ENCODE results near the gene KIF18A.

Gene KIF18A

GRCh38 chr11:28054821-28055220 lies 53.1 kb downstream of the KIF18A start:
- Histone ChIP-seq H3K27ac (replicated peaks; ENCODE audit: low read length) (no peak overlapping the region), H3K9ac (ENCODE audit: low read depth, low read length, poor library complexity) (no peak overlapping the region), H2BK12ac (ENCODE audit: low read length) (no peak overlapping the region), H3K23ac (ENCODE audit: low read depth, low read length, poor library complexity) (no peak overlapping the region), H2BK5ac (ENCODE audit: low read length) (no peak overlapping the region), H3K9me3 (replicated peaks in 1 of 2; ENCODE audit: control insufficient read depth in 2 of 2, insufficient read depth in 1 of 2, low read depth in 1 of 2, low read length in 2 of 2) (no peaks in the 10 kb centered on the region), H3K27me3 (ENCODE audit: control insufficient read depth in 3 of 3, insufficient read depth in 3 of 3, low read depth in 1 of 3, low read length in 3 of 3) (no peaks in the 10 kb centered on the region), H4K8ac (ENCODE audit: low read depth, low read length) (no peak overlapping the region), H2AFZ (ENCODE audit: low read length) (no peak overlapping the region), H3K36me3 (replicated peaks in 1 of 2; ENCODE audit: control insufficient read depth in 2 of 2, insufficient read depth in 2 of 2, low read length in 2 of 2) (peaks cover 5 to 72% of the 10 kb centered on the region in 2 donors), H3K4me3 (ENCODE audit: low read length in 2 of 2) (no peak overlapping the region), H3K4me1 (ENCODE audit: control insufficient read depth in 2 of 2, insufficient read depth in 1 of 2, low read depth in 1 of 2, low read length in 2 of 2) (no peaks in the 10 kb centered on the region), H2BK120ac (ENCODE audit: low read depth, low read length) (no peak overlapping the region), H3K18ac (ENCODE audit: low read length) (no peak overlapping the region), H3K14ac (ENCODE audit: low read length) (no peak overlapping the region), H2BK15ac (ENCODE audit: low read length) (no peak overlapping the region), H4K91ac (ENCODE audit: low read depth, low read length, poor library complexity) (no peak overlapping the region), H3K79me1 (ENCODE audit: low read depth, low read length) (no peaks in the 10 kb centered on the region), H3K4me2 (ENCODE audit: insufficient read depth, low read length, poor library complexity, severe bottlenecking) (no peak overlapping the region), H2AK5ac (ENCODE audit: low read depth, low read length) (no peak overlapping the region), H3K4ac (ENCODE audit: low read length) (no peak overlapping the region)
- no CpG with 5 or more reads among the region's 2 CpGs for WGBS, 2 donors (ENCODE audit: extremely low coverage in 2 of 2, insufficient read length in 2 of 2, insufficient replicate concordance in 1 of 2)
- no peak for DNase-seq (ENCODE audit: low spot score)

GRCh38 chr11:28049338-28050216 lies 58.4 kb downstream of the KIF18A start:
- no peak overlapping the region for H4K91ac ChIP-seq (ENCODE audit: low read depth, low read length, poor library complexity)
- H3K4me3 ChIP-seq (ENCODE audit: low read length in 2 of 2), result no peak overlapping the region
- H2BK5ac ChIP-seq (ENCODE audit: low read length), result no peak overlapping the region
- H3K9me3 ChIP-seq (replicated peaks in 1 of 2; ENCODE audit: control insufficient read depth in 2 of 2, insufficient read depth in 1 of 2, low read depth in 1 of 2, low read length in 2 of 2), result no peaks in the 10 kb centered on the region
- no peak overlapping the region for H3K18ac ChIP-seq (ENCODE audit: low read length)
- H2BK120ac ChIP-seq (ENCODE audit: low read depth, low read length), result no peak overlapping the region
- no peak overlapping the region for H3K23ac ChIP-seq (ENCODE audit: low read depth, low read length, poor library complexity)
- H3K27me3 ChIP-seq (ENCODE audit: control insufficient read depth in 3 of 3, insufficient read depth in 3 of 3, low read depth in 1 of 3, low read length in 3 of 3), result no peaks in the 10 kb centered on the region
- no peak overlapping the region for H3K4me2 ChIP-seq (ENCODE audit: insufficient read depth, low read length, poor library complexity, severe bottlenecking)
- no peak overlapping the region for H4K8ac ChIP-seq (ENCODE audit: low read depth, low read length)
- no peak overlapping the region for H3K14ac ChIP-seq (ENCODE audit: low read length)
- no peak overlapping the region for H2BK15ac ChIP-seq (ENCODE audit: low read length)
- H3K4ac ChIP-seq (ENCODE audit: low read length), result no peak overlapping the region
- DNase-seq (ENCODE audit: low spot score), result no peak
- no peak overlapping the region for H2AFZ ChIP-seq (ENCODE audit: low read length)
- no peak overlapping the region for H3K9ac ChIP-seq (ENCODE audit: low read depth, low read length, poor library complexity)
- H3K27ac ChIP-seq (replicated peaks; ENCODE audit: low read length), result no peak overlapping the region
- 100% methylated on average over 2 of the region's 5 CpGs; no CpG with 5 or more reads in 1 of the 2 donors for WGBS, 2 donors (ENCODE audit: extremely low coverage in 2 of 2, insufficient read length in 2 of 2, insufficient replicate concordance in 1 of 2)
- H3K79me1 ChIP-seq (ENCODE audit: low read depth, low read length), result no peaks in the 10 kb centered on the region
- H3K36me3 ChIP-seq (replicated peaks in 1 of 2; ENCODE audit: control insufficient read depth in 2 of 2, insufficient read depth in 2 of 2, low read length in 2 of 2), result peaks cover 0 to 40% of the 10 kb centered on the region in 2 donors
- no peak overlapping the region for H2AK5ac ChIP-seq (ENCODE audit: low read depth, low read length)
- no peak overlapping the region for H2BK12ac ChIP-seq (ENCODE audit: low read length)
- H3K4me1 ChIP-seq (ENCODE audit: control insufficient read depth in 2 of 2, insufficient read depth in 1 of 2, low read depth in 1 of 2, low read length in 2 of 2), result no peaks in the 10 kb centered on the region

GRCh38 chr11:28048812-28049211 lies 59.1 kb downstream of the KIF18A start:
- Histone ChIP-seq H4K8ac (ENCODE audit: low read depth, low read length) (no peak overlapping the region), H3K14ac (ENCODE audit: low read length) (no peak overlapping the region), H3K36me3 (replicated peaks in 1 of 2; ENCODE audit: control insufficient read depth in 2 of 2, insufficient read depth in 2 of 2, low read length in 2 of 2) (peaks cover 0 to 37% of the 10 kb centered on the region in 2 donors), H2BK12ac (ENCODE audit: low read length) (no peak overlapping the region), H3K4me3 (ENCODE audit: low read length in 2 of 2) (no peak overlapping the region), H3K9ac (ENCODE audit: low read depth, low read length, poor library complexity) (no peak overlapping the region), H3K27ac (replicated peaks; ENCODE audit: low read length) (no peak overlapping the region), H3K4me2 (ENCODE audit: insufficient read depth, low read length, poor library complexity, severe bottlenecking) (no peak overlapping the region), H3K79me1 (ENCODE audit: low read depth, low read length) (no peaks in the 10 kb centered on the region), H2BK5ac (ENCODE audit: low read length) (no peak overlapping the region), H2AK5ac (ENCODE audit: low read depth, low read length) (no peak overlapping the region), H3K23ac (ENCODE audit: low read depth, low read length, poor library complexity) (no peak overlapping the region), H2BK15ac (ENCODE audit: low read length) (no peak overlapping the region), H3K4ac (ENCODE audit: low read length) (no peak overlapping the region), H3K18ac (ENCODE audit: low read length) (no peak overlapping the region), H3K4me1 (ENCODE audit: control insufficient read depth in 2 of 2, insufficient read depth in 1 of 2, low read depth in 1 of 2, low read length in 2 of 2) (no peaks in the 10 kb centered on the region), H2AFZ (ENCODE audit: low read length) (no peak overlapping the region), H4K91ac (ENCODE audit: low read depth, low read length, poor library complexity) (no peak overlapping the region), H3K27me3 (ENCODE audit: control insufficient read depth in 3 of 3, insufficient read depth in 3 of 3, low read depth in 1 of 3, low read length in 3 of 3) (no peaks in the 10 kb centered on the region), H3K9me3 (replicated peaks in 1 of 2; ENCODE audit: control insufficient read depth in 2 of 2, insufficient read depth in 1 of 2, low read depth in 1 of 2, low read length in 2 of 2) (no peaks in the 10 kb centered on the region), H2BK120ac (ENCODE audit: low read depth, low read length) (no peak overlapping the region)
- DNase-seq (ENCODE audit: low spot score), result no peak

DNA sequence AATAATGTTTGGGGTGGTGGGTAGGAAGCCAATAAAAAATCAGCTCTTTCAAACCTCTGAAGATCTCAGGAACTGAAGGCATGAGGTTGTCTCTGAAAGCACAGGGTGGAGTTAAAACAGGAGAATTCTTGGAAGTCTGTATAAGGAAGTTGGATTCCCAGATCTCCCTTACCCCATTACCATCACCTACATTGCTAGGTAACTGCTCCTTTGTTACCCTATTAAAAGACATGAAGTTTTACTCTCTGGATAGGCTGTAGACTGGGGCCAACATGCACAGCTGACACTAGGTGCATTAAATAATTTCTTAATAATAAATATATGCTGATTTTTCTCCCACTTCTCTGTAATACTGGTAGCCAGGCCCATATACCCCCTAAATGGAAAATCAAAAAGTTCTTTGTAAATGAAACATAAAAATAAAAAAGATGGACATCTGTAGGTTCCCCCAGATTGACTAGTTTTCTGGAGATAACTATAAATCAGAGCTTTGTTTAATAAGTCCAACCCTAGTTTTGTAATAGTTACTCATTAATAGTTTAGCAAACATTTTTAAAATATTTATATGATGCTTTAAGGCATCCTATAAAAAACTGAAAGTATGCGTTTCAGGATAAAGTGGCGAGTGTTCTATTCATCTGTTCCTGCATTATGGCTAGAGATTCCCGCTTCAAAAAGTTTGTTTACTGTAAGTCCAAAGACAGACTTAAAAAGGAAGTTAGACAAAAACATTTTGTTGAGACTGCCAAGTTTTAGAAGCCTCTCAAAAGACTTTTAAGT lies 63.8 kb downstream of the KIF18A start:
- Histone ChIP-seq H2AFZ (ENCODE audit: low read length) (no peak overlapping the region), H3K36me3 (replicated peaks in 1 of 2; ENCODE audit: control insufficient read depth in 2 of 2, insufficient read depth in 2 of 2, low read length in 2 of 2) (peaks cover 0 to 38% of the 10 kb centered on the region in 2 donors), H2BK120ac (ENCODE audit: low read depth, low read length) (no peak overlapping the region), H4K8ac (ENCODE audit: low read depth, low read length) (no peak overlapping the region), H4K91ac (ENCODE audit: low read depth, low read length, poor library complexity) (no peak overlapping the region), H3K27me3 (ENCODE audit: control insufficient read depth in 3 of 3, insufficient read depth in 3 of 3, low read depth in 1 of 3, low read length in 3 of 3) (no peaks in the 10 kb centered on the region), H3K9me3 (replicated peaks in 1 of 2; ENCODE audit: control insufficient read depth in 2 of 2, insufficient read depth in 1 of 2, low read depth in 1 of 2, low read length in 2 of 2) (no peaks in the 10 kb centered on the region), H3K79me1 (ENCODE audit: low read depth, low read length) (no peaks in the 10 kb centered on the region), H2AK5ac (ENCODE audit: low read depth, low read length) (no peak overlapping the region), H3K23ac (ENCODE audit: low read depth, low read length, poor library complexity) (no peak overlapping the region), H2BK12ac (ENCODE audit: low read length) (no peak overlapping the region), H3K4me3 (ENCODE audit: low read length in 2 of 2) (no peak overlapping the region), H3K4ac (ENCODE audit: low read length) (no peak overlapping the region), H2BK5ac (ENCODE audit: low read length) (no peak overlapping the region), H3K14ac (ENCODE audit: low read length) (no peak overlapping the region), H3K4me2 (ENCODE audit: insufficient read depth, low read length, poor library complexity, severe bottlenecking) (no peak overlapping the region), H2BK15ac (ENCODE audit: low read length) (no peak overlapping the region), H3K27ac (replicated peaks; ENCODE audit: low read length) (no peak overlapping the region), H3K9ac (ENCODE audit: low read depth, low read length, poor library complexity) (no peak overlapping the region), H3K4me1 (ENCODE audit: control insufficient read depth in 2 of 2, insufficient read depth in 1 of 2, low read depth in 1 of 2, low read length in 2 of 2) (no peaks in the 10 kb centered on the region), H3K18ac (ENCODE audit: low read length) (no peak overlapping the region)
- no CpG with 5 or more reads among the region's 3 CpGs for WGBS, 2 donors (ENCODE audit: extremely low coverage in 2 of 2, insufficient read length in 2 of 2, insufficient replicate concordance in 1 of 2)
- DNase-seq (ENCODE audit: low spot score), result no peak

Data from neuronal stem cell (in vitro differentiated cells).